GM10248 (cell line): ENCODE measurements around the gene VNN1.

Experiments
- CTCF ChIA-PET: fragments of 300-600 bp; sonication (Branson Sonifier 250); formaldehyde crosslinking; extraction: SDS; loops from one replicate; lab custom pipeline; 2021; ENCODE audit warnings: antibody characterized with exemption; lab: Yijun Ruan, JAX
- POLR2A ChIA-PET: fragments of 350-650 bp; sonication (Branson Sonifier 250); formaldehyde crosslinking; extraction: SDS; loops from one replicate; lab custom pipeline; 2020; ENCODE audit warnings: antibody characterized with exemption; lab: Yijun Ruan, JAX
- DNase-seq: peaks from one replicate; pipeline ENCODE4 v3.0.0; 2012; ENCODE audit errors: extremely low spot score
- CTCF ChIP-seq: IDR thresholded peaks from 2 replicates; pipeline ENCODE4 v1.5.1; 2012; ENCODE audit warnings: mild to moderate bottlenecking, low read depth; ENCODE audit errors: extremely low read depth, missing control alignments, control extremely low read depth

VNN1 gene

GRCh38 chr6:132741281-132741680 lies 27.4 kb upstream of the VNN1 start:
- TF ChIP-seq CTCF, result no peak
- POLR2A ChIA-PET, result no interaction called here
- CTCF ChIA-PET, result interaction anchor here (0.8 to 1.3 kb wide), 3 partner anchors 17 to 211 kb away, joined by 3 read pairs; no protein-coding TSS in a partner anchor
- no peak for DNase-seq

- DNase-seq, result no peak
- ChIA-PET POLR2A (no interaction called here), CTCF (interaction anchor here (1.0 to 1.1 kb wide), 2 partner anchors 8 to 13 kb away, joined by 3 read pairs; no protein-coding TSS in a partner anchor)
- no peak for TF ChIP-seq CTCF
These were observed 22.4 kb upstream of the VNN1 start for GRCh38 chr6:132736239-132736638.

GRCh38 chr6:132734694-132735236 lies 20.9 kb upstream of the VNN1 start:
- DNase-seq, result no peak
- no peak for TF ChIP-seq CTCF
- ChIA-PET CTCF (interaction anchor here (0.8 to 2.2 kb wide), 4 partner anchors 10 to 63 kb away, joined by 3 to 6 read pairs (median 3); no protein-coding TSS in a partner anchor), POLR2A (no interaction called here)

GRCh38 chr6:132733814-132734213 lies 20.0 kb upstream of the VNN1 start:
- ChIA-PET POLR2A (no interaction called here), CTCF (interaction anchor here (0.8 to 2.2 kb wide), 3 partner anchors 11 to 62 kb away, joined by 3 to 6 read pairs (median 3); no protein-coding TSS in a partner anchor)

GRCh38 chr6:132733283-132733682 lies 19.4 kb upstream of the VNN1 start:
- CTCF ChIA-PET, result interaction anchor here (2.2 kb wide), 1 partner anchor 18 kb away, joined by 6 read pairs; no protein-coding TSS in a partner anchor
- DNase-seq, result no peak
- TF ChIP-seq CTCF, result no peak
- POLR2A ChIA-PET, result interaction anchor here (0.6 kb wide), 1 partner anchor 63 kb away, joined by 6 read pairs; no protein-coding TSS in a partner anchor

More at GRCh38 chr6:132733814-132734213, 20.0 kb upstream of the VNN1 start:
- no peak for DNase-seq
- no peak for TF ChIP-seq CTCF

- POLR2A ChIA-PET, result no interaction called here
- CTCF ChIA-PET, result no interaction called here
- no peak for TF ChIP-seq CTCF
- no peak for DNase-seq
These were observed 17.2 kb upstream of the VNN1 start for GRCh38 chr6:132731086-132731485.
